Testis (tissue), 2 donors: ENCODE data around the gene CEP295NL.

ENCODE experiments used
- POLR2A ChIP-seq: fragments of 450-650 bp; IDR thresholded peaks from one replicate; pipeline ENCODE4 v1.6.1; 2017; ENCODE audit warnings: antibody characterized with exemption, mild to moderate bottlenecking, moderate library complexity
- TF ChIP-seq, protein P1 (sequence below), 3 experiments: fragments of 450-650 bp in 2 of 3; fragments of 200-600 bp in 1 of 3; sonication (generic) in 1 of 3; IDR thresholded peaks; one replicate each; pipeline ENCODE4 v1.5.1; 2016 to 2019; ENCODE audit warnings: antibody characterized with exemption in 3 of 3, mild to moderate bottlenecking in 2 of 3, moderate library complexity in 1 of 3

DNA sequence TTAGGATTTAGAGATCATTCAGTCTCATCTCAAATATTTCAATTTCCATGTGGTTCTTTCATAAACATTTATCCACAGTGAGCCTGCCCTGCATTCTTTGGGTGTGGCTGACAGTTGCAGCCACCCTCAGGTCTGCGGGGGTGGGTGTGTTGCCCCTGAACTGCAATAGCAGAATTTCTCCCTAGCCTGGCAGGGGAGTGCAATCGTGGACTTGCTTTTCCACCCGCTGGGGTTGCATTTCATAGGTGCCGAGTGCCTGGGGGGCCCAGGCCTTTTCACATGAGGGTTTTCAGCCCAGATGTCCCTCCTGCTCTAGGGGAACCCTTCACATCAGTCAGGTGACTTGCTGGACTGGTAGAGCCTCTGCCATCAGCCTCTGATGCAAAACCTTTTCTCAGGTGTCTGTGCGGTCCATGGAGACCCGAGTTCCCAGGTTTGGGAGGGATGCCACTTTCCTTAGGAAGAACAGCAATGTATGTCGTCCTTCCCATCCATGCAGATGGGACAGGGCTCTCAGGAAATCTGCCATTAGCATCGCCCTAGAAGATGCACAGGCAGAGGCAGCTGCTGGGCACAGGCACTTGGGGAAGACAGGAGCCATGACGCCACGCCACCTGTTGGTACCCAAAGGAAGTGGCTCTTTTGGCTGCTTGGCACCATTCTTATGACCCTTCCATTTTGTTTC is 60.0 kb downstream of the CEP295NL start:
- TF ChIP-seq, protein P1, sequence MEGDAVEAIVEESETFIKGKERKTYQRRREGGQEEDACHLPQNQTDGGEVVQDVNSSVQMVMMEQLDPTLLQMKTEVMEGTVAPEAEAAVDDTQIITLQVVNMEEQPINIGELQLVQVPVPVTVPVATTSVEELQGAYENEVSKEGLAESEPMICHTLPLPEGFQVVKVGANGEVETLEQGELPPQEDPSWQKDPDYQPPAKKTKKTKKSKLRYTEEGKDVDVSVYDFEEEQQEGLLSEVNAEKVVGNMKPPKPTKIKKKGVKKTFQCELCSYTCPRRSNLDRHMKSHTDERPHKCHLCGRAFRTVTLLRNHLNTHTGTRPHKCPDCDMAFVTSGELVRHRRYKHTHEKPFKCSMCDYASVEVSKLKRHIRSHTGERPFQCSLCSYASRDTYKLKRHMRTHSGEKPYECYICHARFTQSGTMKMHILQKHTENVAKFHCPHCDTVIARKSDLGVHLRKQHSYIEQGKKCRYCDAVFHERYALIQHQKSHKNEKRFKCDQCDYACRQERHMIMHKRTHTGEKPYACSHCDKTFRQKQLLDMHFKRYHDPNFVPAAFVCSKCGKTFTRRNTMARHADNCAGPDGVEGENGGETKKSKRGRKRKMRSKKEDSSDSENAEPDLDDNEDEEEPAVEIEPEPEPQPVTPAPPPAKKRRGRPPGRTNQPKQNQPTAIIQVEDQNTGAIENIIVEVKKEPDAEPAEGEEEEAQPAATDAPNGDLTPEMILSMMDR (IDR thresholded peaks at IDR 0.05) = peak in 1 of 3 experiments; percentile 18
- TF ChIP-seq POLR2A = no peak
